HG02938 (cell line): Measurements from ENCODE around the gene ATP6AP1.
"Not testable (repeated sequence)": the region's sequence is repeated elsewhere in the genome, so short reads cannot be mapped to it uniquely, and the experiment has no call there.

Source experiments
- ATAC-seq: cut with Tn5 transposase; IDR thresholded peaks from one replicate; pipeline ENCODE4 v1.9.1; 2021; ENCODE audit warnings: mild to moderate bottlenecking, moderate library complexity; ENCODE audit not compliant: unreplicated experiment

The ATP6AP1 gene

DNA sequence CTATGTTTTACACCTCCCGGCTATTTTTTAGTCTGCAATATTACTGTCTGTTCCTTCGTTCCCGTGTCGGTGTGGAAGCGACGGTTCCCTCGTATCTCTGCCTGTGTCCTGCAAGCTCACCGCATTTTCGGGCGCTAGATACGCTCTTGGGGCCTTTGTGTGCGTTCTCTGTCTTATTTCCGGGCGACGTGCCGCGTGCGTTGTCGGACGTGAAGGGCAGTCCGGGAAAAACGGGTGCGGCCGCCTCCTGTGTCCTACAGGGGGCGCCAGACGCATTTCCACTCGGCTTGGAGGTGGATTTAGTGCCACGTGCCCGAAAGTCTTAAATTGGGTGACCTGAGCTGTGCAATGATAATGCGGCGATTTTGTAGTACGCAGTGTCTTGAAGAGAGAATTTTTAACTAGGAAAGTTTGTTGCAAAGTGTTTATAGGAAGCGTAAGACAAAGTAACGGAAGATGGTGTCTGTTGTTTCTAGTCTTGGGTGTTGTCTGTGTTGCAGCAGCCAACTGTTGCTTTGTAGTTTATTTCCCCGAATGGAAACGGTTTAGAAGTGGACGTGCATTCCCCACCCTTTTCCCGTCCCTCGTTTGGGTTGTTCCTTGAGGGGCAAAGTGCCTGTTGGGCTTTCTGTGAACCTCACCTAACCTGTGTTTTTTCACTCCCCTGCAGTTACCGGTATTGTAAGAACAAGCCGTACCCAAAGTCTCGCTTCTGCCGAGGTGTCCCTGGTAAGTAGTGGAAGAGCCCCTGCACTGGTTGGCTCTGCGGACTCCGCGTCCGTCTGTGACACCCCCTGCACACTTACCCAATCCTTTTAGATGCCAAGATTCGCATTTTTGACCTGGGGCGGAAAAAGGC lies 29.6 kb upstream of the ATP6AP1 start:
- peak; percentile 10 for ATAC-seq

DNA sequence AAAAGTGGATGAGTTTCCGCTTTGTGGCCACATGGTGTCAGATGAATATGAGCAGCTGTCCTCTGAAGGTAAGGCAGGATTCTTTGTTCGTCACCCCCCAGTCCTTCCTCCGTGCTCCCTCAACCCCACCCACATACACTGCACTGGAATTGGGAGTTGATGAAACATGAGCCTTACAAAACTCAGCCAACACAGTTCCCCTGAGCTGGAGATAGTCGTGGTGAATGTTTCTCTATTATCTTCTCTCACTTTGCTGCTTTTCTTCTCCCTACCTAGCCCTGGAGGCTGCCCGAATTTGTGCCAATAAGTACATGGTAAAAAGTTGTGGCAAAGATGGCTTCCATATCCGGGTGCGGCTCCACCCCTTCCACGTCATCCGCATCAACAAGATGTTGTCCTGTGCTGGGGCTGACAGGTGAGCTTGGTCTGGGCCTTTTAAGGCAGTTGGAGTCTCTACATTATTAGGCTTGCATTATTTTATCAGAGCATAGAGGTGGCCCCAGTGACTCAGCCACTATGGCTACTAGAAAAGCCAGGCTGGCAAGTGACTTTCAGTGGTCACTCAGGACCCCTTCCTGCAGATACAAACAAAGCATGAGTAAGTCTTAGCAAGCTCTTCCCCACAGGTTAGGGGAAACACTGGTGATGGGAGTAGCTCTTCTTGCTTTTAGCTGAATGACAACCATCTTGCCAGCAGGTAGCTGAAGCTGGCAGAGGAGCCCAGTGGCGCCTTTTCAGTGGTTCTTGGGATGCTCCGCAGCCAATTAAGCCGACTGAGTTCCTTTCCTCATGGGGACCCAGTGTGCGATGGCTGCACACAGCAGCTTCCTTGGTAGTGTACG lies 28.7 kb upstream of the ATP6AP1 start:
- no peak for ATAC-seq

DNA sequence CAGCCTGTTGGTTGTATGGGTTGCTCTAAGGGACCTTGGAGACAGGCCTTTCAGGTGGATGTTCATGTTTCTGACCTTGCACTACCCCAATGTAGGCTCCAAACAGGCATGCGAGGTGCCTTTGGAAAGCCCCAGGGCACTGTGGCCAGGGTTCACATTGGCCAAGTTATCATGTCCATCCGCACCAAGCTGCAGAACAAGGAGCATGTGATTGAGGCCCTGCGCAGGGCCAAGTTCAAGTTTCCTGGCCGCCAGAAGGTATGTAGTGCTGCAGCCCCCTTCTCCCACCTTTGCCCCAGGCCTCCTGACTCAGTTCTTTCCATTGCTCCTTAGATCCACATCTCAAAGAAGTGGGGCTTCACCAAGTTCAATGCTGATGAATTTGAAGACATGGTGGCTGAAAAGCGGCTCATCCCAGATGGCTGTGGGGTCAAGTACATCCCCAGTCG lies 28.1 kb upstream of the ATP6AP1 start:
- ATAC-seq, result not testable (repeated sequence)

DNA sequence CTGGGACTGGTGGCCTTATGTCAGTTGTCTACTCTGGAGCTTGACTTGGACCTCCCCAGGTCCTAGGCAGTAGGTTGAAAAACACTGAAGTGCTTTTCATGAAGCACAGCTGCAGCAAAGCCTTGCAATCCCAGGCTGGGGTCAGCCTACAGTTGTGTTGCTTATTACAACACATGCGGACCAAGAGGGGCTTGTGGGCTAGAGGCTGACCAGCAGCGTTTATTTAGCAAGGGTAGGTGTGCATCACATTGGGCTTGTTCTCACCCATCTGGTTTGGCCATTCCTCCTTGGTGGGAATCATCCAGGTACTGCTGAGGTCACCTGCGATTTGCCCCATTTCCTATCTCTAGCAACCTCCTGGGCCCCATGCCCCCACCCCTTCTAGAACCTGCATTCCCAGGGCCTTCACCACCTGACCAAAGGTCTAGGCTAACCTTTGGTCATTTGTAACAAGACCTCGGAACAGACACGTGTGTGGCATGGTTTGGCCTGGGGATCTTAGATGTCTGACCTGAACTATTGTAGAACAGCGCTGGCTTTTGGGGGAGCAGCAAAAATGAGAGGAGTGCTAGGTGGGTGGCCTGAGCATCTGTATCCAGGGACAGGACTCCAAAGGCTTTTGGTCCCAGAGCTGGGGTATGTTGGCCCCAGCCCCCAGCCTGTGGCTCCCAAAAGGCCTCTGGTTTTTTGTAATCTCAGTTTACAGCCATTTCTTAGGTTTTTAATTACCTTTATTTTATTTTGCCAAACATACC lies 27.3 kb upstream of the ATP6AP1 start:
- no peak for ATAC-seq

DNA sequence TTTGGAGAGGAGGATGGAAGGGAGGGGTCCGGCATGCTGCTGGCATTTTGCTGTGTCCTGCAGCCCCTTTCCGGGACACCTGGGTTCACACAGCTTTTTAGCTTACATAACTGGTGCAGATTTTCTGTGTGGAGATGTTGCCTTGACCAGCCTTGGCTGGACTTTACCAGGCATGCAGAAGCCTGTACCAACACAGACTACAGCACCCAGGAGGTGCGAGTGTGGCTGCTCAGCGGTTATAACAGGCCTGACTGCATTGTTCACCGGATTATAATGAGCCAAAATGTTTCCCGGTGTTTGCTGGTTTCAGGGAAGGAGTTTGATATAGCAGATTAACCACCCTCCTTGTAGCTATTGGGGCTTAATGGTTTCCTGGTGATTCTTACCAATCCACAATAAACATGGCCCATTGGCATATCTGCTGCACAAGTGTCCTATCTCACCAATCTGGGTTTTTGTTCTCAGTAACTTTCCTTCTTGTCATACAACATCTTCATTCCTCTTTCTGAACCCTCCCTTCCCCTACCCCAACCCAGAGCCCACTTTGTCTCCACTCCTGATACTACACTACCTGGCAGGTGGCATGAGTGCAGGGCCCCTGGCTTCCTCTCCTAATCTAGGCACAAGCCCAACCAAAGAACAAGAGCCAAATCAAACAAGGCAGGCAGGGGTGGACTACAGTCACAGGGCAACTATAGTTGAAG lies 26.4 kb upstream of the ATP6AP1 start:
- no peak for ATAC-seq

DNA sequence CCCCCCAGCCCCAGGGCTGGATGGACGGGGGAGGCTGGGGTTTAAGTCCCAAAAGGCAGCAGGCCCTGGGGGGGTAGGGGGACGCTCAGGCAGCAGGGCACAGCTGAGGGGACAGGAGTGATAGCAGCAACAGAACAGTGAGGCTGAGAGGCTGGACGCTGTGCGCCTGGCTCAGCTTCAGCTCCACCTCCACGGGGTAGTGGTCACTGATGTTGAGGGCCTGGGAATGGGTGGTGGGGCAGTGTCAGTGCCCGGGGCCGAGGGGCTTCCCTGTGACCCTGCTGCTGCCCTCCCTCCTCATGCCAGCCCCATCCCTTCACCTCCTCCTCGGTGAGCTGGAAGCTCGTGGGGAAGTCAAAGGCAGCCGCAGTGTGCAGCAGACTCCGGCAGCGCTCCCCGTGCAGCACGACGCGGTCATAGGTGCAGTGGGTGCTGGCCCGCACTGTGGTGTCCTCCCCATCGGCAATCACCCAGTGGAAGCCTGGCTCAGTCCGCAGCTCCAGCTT lies 25.8 kb upstream of the ATP6AP1 start:
- ATAC-seq, result no peak

DNA sequence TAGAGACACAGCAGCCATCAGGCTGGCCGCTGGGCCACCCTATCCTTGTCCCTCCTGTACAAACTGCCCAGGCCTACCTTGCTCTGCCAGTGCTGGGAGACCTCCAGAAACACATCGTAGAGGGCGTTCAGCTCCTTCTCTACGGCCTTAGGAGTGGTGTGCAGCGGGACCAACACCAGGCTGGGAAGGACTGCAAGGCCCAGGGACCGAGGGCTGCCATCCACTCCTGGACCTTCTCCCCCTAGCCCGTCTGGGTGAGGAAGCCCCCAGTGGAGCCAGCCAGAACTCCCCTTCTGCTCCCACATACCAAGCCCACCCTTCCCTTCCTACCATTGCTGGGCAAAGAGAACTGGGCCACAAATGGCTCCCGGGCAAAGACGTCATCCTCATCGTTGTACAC lies 25.3 kb upstream of the ATP6AP1 start:
- no peak for ATAC-seq

DNA sequence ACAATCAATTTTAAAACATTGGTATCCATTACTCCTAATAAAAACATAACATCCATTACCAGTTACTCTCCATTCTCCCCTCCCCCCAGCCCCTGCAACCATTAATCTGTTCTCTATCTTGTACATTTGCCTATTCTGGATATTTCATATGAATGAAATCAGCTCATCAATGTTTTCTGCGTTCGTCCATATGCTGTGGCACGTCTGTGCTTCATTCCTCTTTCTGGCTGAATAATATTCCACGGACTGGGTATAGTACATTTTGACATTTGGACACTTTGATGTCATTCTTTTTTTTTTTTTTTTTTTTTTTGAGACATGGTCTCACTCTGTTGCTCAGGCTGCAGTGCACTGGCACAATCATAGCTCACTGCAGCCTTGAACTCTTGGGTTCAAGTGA lies 24.6 kb upstream of the ATP6AP1 start:
- ATAC-seq, result no peak

DNA sequence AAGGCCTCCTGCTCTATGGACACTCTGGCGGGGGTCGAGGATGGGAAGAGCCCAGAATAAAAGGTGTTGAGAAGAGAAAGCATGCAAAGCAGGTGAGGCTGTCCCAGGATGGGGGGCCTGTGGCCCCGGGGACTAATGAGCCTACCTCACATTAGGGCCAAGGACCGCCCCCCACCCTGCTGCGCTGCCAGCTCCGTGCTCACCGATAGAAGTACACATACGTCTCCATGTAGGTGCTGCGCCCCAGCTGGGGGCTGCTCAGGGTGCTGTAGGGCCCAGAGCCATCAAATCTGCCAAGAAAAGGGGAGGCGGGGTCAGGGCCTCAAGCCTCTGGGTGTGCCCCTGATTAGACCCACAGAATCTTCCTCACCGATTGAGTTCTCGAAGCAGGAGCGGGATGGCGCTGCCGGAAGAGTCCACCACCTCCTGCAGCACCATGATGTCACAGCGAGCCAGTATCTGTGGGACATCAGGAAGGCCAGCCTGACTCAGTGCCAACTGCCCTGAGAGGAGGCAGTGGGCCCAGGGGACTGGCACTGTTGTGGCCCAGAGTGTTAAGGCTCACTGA lies 23.8 kb upstream of the ATP6AP1 start:
- no peak for ATAC-seq

DNA sequence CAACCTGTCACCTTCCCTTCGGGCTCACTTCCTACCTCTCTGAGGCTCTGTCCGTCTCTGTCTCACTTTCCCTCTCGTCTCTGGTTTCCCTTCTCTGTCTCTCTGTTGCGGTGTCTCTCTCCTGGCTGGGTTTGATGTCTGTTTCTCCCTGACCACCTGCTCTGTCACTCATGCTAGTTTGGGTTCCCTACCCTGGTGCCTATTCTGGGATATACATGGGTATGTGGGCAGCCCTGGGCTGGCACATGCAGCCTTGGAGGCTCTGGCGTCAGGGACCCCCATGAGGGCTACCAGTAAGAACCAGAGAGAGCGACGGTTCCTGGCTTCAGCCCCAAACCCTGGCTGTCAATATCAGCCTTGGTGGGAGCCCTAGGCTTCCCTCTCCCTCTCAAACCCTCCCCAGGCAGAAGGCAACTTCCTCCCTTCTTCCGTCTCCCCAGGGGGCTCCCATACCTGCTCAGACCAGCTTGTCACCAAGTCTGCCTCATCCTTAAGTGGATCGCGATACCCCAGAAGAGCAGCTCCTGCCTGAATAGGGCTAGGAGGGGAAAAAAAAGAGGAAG lies 19.7 kb upstream of the ATP6AP1 start:
- no peak for ATAC-seq

DNA sequence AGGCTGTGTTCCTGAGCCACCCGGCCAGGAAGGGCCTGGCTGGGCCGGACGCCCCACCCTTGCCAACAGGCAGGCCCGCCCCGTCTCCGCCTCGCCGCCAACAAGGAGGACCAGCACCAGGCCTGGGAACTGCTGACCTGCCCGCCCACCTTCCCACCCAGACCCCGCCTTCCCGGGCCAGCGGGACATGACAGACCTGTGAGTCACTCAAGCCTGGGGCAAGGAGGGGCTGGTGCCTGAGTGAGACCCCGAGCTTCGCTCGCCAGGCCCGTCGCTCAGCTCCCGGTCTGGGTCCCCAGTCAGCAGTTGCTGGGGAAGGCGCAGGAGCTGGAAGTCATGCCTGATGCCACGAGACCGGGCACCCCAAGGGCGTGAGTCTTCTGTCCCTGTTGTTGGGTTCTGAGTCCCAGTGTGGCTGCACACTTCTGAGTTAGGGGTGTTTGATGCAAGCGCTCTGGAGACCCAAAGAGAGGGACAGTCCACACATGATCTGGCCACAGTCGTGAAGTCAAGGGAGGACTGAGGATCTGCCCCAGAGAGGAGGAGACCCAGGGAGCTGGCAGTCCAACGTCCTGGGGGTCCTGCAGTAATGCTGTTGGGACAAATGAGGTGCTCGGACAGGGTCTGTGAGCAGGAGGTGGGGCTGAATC lies 19.1 kb upstream of the ATP6AP1 start, which contains the start of gene DNASE1L1:
DNASE1L1 (minus strand) TSS at position 33 of the 650 bp plus-strand sequence. CDS start 3,686 bp downstream, outside the sequence.
- no peak for ATAC-seq

DNA sequence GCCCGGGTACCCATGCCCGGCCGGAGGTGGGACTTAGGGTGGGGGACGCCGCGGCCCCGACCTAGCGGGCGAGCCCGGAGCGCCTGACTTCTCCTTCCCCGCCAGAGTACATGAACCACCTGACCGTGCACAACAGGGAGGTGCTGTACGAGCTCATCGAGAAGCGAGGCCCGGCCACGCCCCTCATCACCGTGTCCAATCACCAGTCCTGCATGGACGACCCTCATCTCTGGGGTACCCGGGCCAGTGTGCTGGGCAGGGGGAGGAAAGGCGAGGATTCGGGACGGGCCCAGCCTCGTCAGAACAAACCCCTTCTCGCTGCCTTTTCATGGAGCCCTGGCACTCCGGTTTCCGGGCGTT lies 16.5 kb upstream of the ATP6AP1 start:
- peak; percentile 58 for ATAC-seq

DNA sequence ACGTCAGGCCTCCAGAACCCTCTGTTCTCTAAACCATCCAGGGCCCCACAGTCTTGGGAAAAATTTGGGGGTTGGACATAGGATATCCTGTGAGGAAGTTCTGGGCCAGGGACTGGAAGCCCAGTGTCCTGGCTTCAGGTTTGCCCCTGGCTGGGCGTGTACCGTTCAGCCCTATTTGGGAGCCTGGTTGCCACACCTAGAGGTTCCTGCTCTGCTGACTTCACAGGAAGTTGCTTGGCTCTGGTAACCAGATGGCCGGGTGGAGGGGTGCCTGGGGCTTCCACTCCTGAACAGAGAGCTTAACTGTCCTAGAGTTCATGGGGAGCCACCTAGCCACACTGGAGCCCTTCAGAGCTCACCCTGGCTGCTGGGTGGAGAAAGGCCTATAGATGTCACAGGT lies 16.0 kb upstream of the ATP6AP1 start:
- ATAC-seq, result no peak

DNA sequence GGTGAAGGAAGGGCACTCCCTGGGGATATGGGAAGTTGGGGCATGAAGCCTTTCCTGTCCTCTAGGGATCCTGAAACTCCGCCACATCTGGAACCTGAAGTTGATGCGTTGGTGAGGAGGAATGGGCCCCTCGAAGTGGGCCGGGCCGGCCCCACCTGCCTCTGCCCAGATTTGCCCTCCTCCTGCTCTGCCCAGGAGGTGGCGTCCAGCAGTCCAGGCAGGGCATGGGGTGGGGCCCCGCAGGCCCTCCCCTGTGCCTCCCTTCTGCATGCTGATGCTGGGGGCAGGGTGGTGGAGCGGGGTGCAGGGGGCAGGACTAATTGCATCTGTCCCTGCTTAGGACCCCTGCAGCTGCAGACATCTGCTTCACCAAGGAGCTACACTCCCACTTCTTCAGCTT lies 15.3 kb upstream of the ATP6AP1 start:
- ATAC-seq, result no peak

DNA sequence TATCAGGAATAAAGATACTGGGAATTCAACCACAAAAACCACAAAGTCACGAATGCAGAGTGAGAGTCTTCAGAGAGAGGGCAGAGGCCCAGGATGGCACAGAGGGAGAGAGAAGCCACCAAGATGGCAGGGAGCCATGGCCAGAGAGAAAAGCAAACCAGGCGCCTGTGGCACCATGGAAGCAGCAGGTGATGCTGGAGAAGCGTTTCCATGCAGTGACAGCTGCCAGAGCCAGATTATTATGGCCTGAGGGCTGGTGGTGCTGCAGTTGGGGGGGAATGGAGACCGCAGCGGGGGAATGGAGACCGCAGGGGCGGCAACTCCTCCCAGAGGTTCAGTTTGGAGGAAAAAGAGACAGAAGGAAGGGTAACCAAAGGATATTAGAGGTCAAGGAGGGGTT lies 11.3 kb upstream of the ATP6AP1 start:
- no peak for ATAC-seq

DNA sequence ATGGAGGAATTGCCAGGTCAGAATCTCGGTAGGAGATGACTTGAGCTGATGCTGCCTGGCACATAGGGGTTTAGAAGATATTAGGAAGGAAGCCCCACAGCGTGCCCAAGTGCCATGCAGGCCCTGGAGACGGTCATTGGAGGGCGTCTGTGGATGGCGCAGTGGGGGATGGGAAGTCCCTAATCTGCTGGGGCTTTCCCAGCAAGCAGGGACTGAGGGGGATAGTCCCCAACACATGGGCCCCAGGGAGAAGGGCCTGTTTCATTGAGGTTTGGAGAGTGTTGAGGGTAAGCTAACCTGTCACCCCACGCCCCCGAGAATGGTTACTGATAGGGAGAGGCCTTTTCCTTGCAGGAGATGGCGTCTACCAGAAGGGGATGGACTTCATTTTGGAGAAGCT lies 9.3 kb upstream of the ATP6AP1 start:
- no peak for ATAC-seq

DNA sequence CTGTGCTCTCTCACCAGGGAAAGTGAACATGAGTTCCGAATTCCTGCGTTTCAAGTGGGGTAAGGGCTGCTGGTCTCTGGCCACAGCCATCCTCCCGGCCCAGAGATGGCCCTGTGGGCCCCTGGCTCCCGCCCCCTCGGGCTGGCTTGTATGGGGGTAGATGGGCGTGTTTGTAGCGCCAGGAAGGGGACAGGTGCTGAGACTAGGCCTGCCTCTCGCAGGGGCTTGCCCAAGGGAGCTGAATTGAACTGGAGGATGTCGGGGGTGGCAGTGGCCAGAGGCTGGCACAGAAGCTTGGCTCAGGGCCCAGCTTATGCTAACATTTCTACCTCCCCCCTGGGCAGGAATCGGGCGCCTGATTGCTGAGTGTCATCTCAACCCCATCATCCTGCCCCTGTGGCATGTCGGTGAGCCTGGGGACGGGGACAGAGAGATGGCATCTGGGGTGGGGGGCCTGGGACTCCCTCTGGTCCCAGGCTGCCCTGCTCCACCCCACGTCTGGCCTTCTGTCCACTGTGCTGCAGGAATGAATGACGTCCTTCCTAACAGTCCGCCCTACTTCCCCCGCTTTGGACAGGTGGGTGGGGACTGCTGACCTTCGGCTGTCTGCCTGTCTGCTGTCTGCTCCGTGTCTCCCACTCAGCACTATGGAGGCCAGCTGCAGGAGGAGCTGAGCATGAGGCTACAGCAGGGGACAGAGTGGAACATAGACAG lies 8.6 kb upstream of the ATP6AP1 start:
- ATAC-seq, result no peak

DNA sequence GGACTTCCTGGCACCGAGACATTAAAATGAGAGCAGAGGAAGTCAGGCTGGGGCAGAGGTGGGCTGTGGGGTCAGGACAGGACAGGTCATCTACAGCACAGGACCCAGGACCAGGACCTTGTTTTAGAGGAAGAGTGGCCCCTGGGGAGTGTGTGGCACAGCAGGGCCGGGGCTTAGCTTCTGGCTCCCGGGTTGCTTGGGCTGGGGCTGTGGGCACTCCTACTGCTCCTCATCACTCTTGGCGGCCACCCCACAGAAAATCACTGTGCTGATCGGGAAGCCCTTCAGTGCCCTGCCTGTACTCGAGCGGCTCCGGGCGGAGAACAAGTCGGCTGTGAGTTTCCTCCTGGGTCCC lies 8.1 kb upstream of the ATP6AP1 start:
- ATAC-seq, result no peak
